Left lung (tissue), 10 donors: ENCODE results near the gene TOPAZ1. TPM values are rescaled to one million over a fixed set of nuclear protein-coding genes. Genes with fewer than 3 reads are reported as not detected.

Experiments used
- ATAC-seq: fragments of 200-7000 bp; cut with Tn5 transposase; one replicate; pipeline ENCODE4 v1.9.1; 2020; ENCODE audit warnings: moderate library complexity
- DNase-seq, 4 donors: peaks; one replicate each; pipeline ENCODE4 v3.0.0-alpha.2; 2013 to 2020
- H3K27ac ChIP-seq, 2 donors: fragments of 200-600 bp; sonication (generic) in 1 of 2; one replicate each; pipeline versions ENCODE4 v1.5.0 to v1.8.0; 2020 to 2021
- H3K27me3 ChIP-seq, 2 donors: fragments of 200-600 bp; sonication (generic) in 1 of 2; one replicate each; pipeline versions ENCODE4 v1.5.0 to v1.8.0; 2020 to 2021
- H3K36me3 ChIP-seq, 2 donors: fragments of 200-600 bp; sonication (generic) in 1 of 2; one replicate each; pipeline versions ENCODE4 v1.5.0 to v1.8.0; 2020 to 2021
- H3K4me1 ChIP-seq, 2 donors: fragments of 200-600 bp; one replicate each; pipeline ENCODE4 v1.8.0; 2021
- H3K4me3 ChIP-seq, 2 donors: fragments of 200-600 bp; sonication (generic) in 1 of 2; one replicate each; pipeline versions ENCODE4 v1.5.0 to v1.8.0; 2020 to 2021; ENCODE audit warnings: mild to moderate bottlenecking in 1 of 2
- H3K9me3 ChIP-seq, 2 donors: fragments of 200-600 bp; sonication (generic) in 1 of 2; one replicate each; pipeline versions ENCODE4 v1.5.0 to v1.8.0; 2020 to 2021
- intact Hi-C, 2 donors: fragments of 100-400 bp; cut with DNase I; formaldehyde crosslinking; loops; one replicate each; pipeline versions ENCODE4 v1.11.2 to v1.14.2; 2022
- polyA plus RNA-seq, 6 donors: library from polyadenylated mRNA; unstranded; fragments of 120-200 nt; gene quantifications; one replicate each; pipeline ENCODE4 v1.2.1, GENCODE V29; 2013; ENCODE audit not compliant: insufficient read length in 6 of 6
- total RNA-seq, 2 donors: library from RNA; stranded (reverse); fragmentation: NEBNext Ultra II Directional; extraction: Animal tissue kit (Norgen Biotek cat#: 25700); gene quantifications; one replicate each; pipeline ENCODE4 v1.2.1, GENCODE V29; 2021
- TF ChIP-seq, protein P1 (sequence below), 2 donors: fragments of 200-600 bp; sonication (generic) in 1 of 2; IDR thresholded peaks; one replicate each; pipeline versions ENCODE4 v1.5.0 to v1.8.0; 2021; ENCODE audit warnings: antibody characterized with exemption in 2 of 2
- donor health status: DM: no; HTN: yes; CAD: no.
- donor health status: DM: no; HTN: no; CAD: no.

TOPAZ1 gene
- total and polyA plus RNA-seq, 8 donors, result not detected

- DNase-seq (no peak), ATAC-seq (no peak)
- H3K4me3 ChIP-seq, result no peak overlapping the region
- no peaks in the 10 kb centered on the region for H3K4me1 ChIP-seq
- no peaks in the 10 kb centered on the region for H3K9me3 ChIP-seq
- no peak overlapping the region for H3K27ac ChIP-seq
- TF ChIP-seq, protein P1, sequence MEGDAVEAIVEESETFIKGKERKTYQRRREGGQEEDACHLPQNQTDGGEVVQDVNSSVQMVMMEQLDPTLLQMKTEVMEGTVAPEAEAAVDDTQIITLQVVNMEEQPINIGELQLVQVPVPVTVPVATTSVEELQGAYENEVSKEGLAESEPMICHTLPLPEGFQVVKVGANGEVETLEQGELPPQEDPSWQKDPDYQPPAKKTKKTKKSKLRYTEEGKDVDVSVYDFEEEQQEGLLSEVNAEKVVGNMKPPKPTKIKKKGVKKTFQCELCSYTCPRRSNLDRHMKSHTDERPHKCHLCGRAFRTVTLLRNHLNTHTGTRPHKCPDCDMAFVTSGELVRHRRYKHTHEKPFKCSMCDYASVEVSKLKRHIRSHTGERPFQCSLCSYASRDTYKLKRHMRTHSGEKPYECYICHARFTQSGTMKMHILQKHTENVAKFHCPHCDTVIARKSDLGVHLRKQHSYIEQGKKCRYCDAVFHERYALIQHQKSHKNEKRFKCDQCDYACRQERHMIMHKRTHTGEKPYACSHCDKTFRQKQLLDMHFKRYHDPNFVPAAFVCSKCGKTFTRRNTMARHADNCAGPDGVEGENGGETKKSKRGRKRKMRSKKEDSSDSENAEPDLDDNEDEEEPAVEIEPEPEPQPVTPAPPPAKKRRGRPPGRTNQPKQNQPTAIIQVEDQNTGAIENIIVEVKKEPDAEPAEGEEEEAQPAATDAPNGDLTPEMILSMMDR (IDR thresholded peaks at IDR 0.05), result no peak
- intact Hi-C loops, result no loop called here
- H3K36me3 ChIP-seq, result no peaks in the 10 kb centered on the region
- H3K27me3 ChIP-seq, result no peaks in the 10 kb centered on the region
Measured at GRCh38 chr3:44259404-44259803, 17.7 kb downstream of the TOPAZ1 start.

- Histone ChIP-seq H3K4me3 (no peak overlapping the region), H3K36me3 (no peaks in the 10 kb centered on the region), H3K27me3 (no peaks in the 10 kb centered on the region), H3K27ac (no peak overlapping the region), H3K9me3 (no peaks in the 10 kb centered on the region), H3K4me1 (no peaks in the 10 kb centered on the region)
- ATAC-seq (peak; percentile 39), DNase-seq (no peak)
- TF ChIP-seq, protein P1 (IDR thresholded peaks at IDR 0.05), result no peak
- intact Hi-C loops, result no loop called here
Measured at GRCh38 chr3:44264146-44264545, 22.5 kb downstream of the TOPAZ1 start.

DNA sequence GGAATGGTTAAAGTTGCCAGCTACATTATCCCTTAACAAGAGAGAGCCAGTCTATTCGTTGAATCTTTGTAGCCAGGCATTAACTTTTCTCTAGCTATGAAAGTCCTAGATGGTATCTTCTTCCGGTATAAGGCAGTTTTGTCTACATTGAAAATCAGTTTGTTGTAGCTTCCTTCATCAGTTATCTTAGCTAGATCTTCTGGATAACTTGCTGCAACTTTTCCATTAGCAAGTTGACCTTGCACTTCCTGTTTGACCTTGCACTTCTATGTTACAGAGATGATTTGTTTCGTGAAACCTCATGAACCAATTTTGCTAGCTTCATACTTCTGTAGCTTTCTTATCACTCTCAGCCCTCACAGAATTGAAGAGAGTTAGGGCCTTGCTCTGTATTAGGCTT, 24.1 kb downstream of the TOPAZ1 start:
- H3K27me3 ChIP-seq, result no peaks in the 10 kb centered on the region
- no peak for DNase-seq
- H3K27ac ChIP-seq, result no peak overlapping the region
- ATAC-seq, result no peak
- no peak overlapping the region for H3K4me3 ChIP-seq
- H3K36me3 ChIP-seq, result no peaks in the 10 kb centered on the region
- intact Hi-C loops, result no loop called here
- H3K9me3 ChIP-seq, result no peaks in the 10 kb centered on the region
- TF ChIP-seq, protein P1 (IDR thresholded peaks at IDR 0.05), result no peak
- no peaks in the 10 kb centered on the region for H3K4me1 ChIP-seq

DNA sequence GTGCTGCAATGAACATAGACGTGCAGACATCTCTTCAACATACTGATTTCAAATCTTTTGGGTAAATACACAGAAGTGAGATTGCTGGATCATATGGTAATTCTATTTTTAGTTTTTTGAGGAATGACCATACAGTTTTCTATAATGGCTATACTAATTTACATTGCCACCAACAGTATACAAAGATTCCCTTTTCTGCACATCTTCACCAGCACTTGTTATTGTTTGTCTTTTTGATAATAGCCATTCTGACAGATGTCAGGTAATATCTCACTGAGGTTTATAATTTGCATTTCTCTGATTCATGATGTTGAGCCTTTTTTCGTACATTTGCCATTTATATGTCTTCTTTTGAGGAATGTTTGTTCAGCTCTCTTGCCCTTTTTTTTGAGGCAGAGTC, 30.5 kb downstream of the TOPAZ1 start:
- intact Hi-C loops, result no loop called here
- TF ChIP-seq, protein P1 (IDR thresholded peaks at IDR 0.05), result no peak
- no peak for ATAC-seq
- H3K27ac ChIP-seq, result no peak overlapping the region
- no peak for DNase-seq
- no peak overlapping the region for H3K4me3 ChIP-seq
- no peaks in the 10 kb centered on the region for H3K4me1 ChIP-seq
- peaks cover 0 to 2% of the 10 kb centered on the region in 2 donors for H3K9me3 ChIP-seq
- H3K27me3 ChIP-seq, result no peaks in the 10 kb centered on the region
- H3K36me3 ChIP-seq, result no peaks in the 10 kb centered on the region

- TF ChIP-seq, protein P1 (IDR thresholded peaks at IDR 0.05), result no peak
- H3K4me3 ChIP-seq, result no peak overlapping the region
- DNase-seq (no peak), ATAC-seq (no peak)
- no peaks in the 10 kb centered on the region for H3K27me3 ChIP-seq
- no peaks in the 10 kb centered on the region for H3K4me1 ChIP-seq
- intact Hi-C loops, result no loop called here
- H3K27ac ChIP-seq, result no peak overlapping the region
- peaks cover 0 to 2% of the 10 kb centered on the region in 2 donors for H3K9me3 ChIP-seq
- no peaks in the 10 kb centered on the region for H3K36me3 ChIP-seq
Measured at GRCh38 chr3:44277925-44278324, 36.2 kb downstream of the TOPAZ1 start.
